Right cardiac atrium (tissue), 5 donors: Measurements from ENCODE around the gene TMEM117. TPM values are rescaled to one million over a fixed set of nuclear protein-coding genes. Genes with fewer than 3 reads are reported as not detected.

Source experiments
- ATAC-seq, 2 donors: fragments of 200-7000 bp; cut with Tn5 transposase; one replicate each; pipeline versions ENCODE4 v1.8.0 to v1.9.1; 2020; ENCODE audit warnings: moderate library complexity in 2 of 2, mild to moderate bottlenecking in 1 of 2
- DNase-seq, 3 donors: peaks; one replicate each; pipeline ENCODE4 v3.0.0-alpha.2; 2020
- H3K27ac ChIP-seq: one replicate; pipeline ENCODE4 v1.5.1; 2013; ENCODE audit warnings: mild to moderate bottlenecking, low read length, control low read depth, moderate library complexity
- H3K27me3 ChIP-seq: one replicate; pipeline ENCODE4 v1.6.1; 2013; ENCODE audit not compliant: control insufficient read depth, insufficient read depth
- H3K4me1 ChIP-seq: one replicate; pipeline ENCODE4 v1.6.1; 2013; ENCODE audit warnings: low read length; ENCODE audit not compliant: control insufficient read depth, insufficient read depth
- H3K4me3 ChIP-seq: one replicate; pipeline ENCODE4 v1.5.1; 2013; ENCODE audit warnings: low read length, control low read depth
- H3K9me3 ChIP-seq: one replicate; pipeline ENCODE4 v1.6.1; 2013; ENCODE audit warnings: low read length; ENCODE audit not compliant: control insufficient read depth
- WGBS: extraction: QIAGEN DNeasy Blood & Tissue Kit; methylation state at CpG from one replicate; pipeline ENCODE4 v1.1.7; 2013; 5-methylcytosine and 5-hydroxymethylcytosine counted together
- intact Hi-C, 4 donors: fragments of 100-400 bp; cut with DNase I; formaldehyde crosslinking; loops; one replicate each; pipeline versions ENCODE4 v1.11.0 to v1.14.0; 2022 to 2023
- polyA plus RNA-seq: library from polyadenylated mRNA; stranded (reverse); fragments of 200-250 nt; gene quantifications from one replicate; pipeline ENCODE4 v1.2.3, GENCODE V29; 2013
- total RNA-seq, 4 donors: library from RNA; stranded (reverse); fragmentation: NEBNext Ultra II Directional; extraction: Animal tissue kit (Norgen Biotek cat#: 25700); gene quantifications; one replicate each; pipeline ENCODE4 v1.2.1, GENCODE V29; 2021
- donor health status: healthy with polysubstance abuse.
- donor health status: DM: no; HTN: yes; CAD: no.
- donor health status: DM: no; HTN: no; CAD: no.
- donor health status: DM: no; HTN: yes; CAD: no; lungs with severe emphysema.
- donor health status: DM: yes; HTN: yes; CAD: no.

Gene TMEM117
- total and polyA plus RNA-seq, 5 donors: 8.0 to 13.0 (median 11.7) TPM

GRCh38 chr12:44433659-44434058 is 597.8 kb downstream of the TMEM117 start:
- no peak for DNase-seq
- intact Hi-C loops: no loop called here
- Histone ChIP-seq H3K9me3 (no peaks in the 10 kb centered on the region), H3K4me3 (no peak overlapping the region), H3K4me1 (no peaks in the 10 kb centered on the region), H3K27ac (no peak overlapping the region), H3K27me3 (no peaks in the 10 kb centered on the region)
- 50% methylated on average over 1 of the region's 1 CpG for WGBS
- ATAC-seq: no peak

- no peak overlapping the region for H3K27ac ChIP-seq
- no peak overlapping the region for H3K4me3 ChIP-seq
- H3K9me3 ChIP-seq: no peaks in the 10 kb centered on the region
- intact Hi-C loops: no loop called here
- no peaks in the 10 kb centered on the region for H3K4me1 ChIP-seq
- ATAC-seq (no peak), DNase-seq (no peak)
- no peaks in the 10 kb centered on the region for H3K27me3 ChIP-seq
- 79% methylated on average over 5 of the region's 5 CpGs for WGBS
Observed at GRCh38 chr12:44436756-44437155, 600.9 kb downstream of the TMEM117 start.

Other genes starting within 250 kb of the TMEM117 start
- 10 to 100 TPM in 1 of 4 donors, 1 to 10 TPM in 3; 8.7 to 11.6 (median 9.3) TPM for gene PUS7L, start 77.3 kb upstream of the TMEM117 start, total RNA-seq
- 1.8 TPM for gene PUS7L, start 77.3 kb upstream of the TMEM117 start, polyA plus RNA-seq
- 10 to 100 TPM in 1 of 4 donors, 1 to 10 TPM in 3; 8.2 to 12.9 (median 8.8) TPM for gene IRAK4, start 77.1 kb upstream of the TMEM117 start, total RNA-seq
- gene IRAK4, start 77.1 kb upstream of the TMEM117 start, polyA plus RNA-seq: 4.8 TPM
- 10 to 100 TPM; 13.0 to 30.5 (median 20.1) TPM for gene TWF1, start 29.8 kb upstream of the TMEM117 start, total RNA-seq
- 14.3 TPM for gene TWF1, start 29.8 kb upstream of the TMEM117 start, polyA plus RNA-seq